K562 (cell line): ENCODE data around the gene CHD3. TPM values are rescaled to one million over a fixed set of nuclear protein-coding genes. Genes with fewer than 3 reads are reported as not detected.
A peak's percentile ranks its signal among the peaks of the same experiment; 100 is the strongest.

Experiments used
- ATF2 ChIP-seq: sonication (generic); formaldehyde crosslinking; IDR thresholded peaks from 2 replicates; pipeline ENCODE4 v1.8.1; 2022; ENCODE audit warnings: missing genetic modification reagents
- C11orf30 ChIP-seq: fragments of 450-650 bp; IDR thresholded peaks from 2 replicates; pipeline ENCODE4 v1.6.1; 2016; ENCODE audit warnings: low read depth, mild to moderate bottlenecking
- FOSL1 ChIP-seq: fragments of 200-800 bp; sonication (Bioruptor generic); conservative IDR thresholded peaks from 2 replicates; pipeline ENCODE4 v1.6.1; 2016; ENCODE audit warnings: missing genetic modification characterization, missing compliant biosample characterization
- MBD2 ChIP-seq: sonication (generic); IDR thresholded peaks from 2 replicates; pipeline ENCODE4 v1.6.1; 2016; ENCODE audit warnings: low read depth, borderline replicate concordance
- NFXL1 ChIP-seq: fragments of 450-650 bp; formaldehyde crosslinking; IDR thresholded peaks from 2 replicates; pipeline ENCODE4 v1.4.0; 2021; ENCODE audit warnings: mild to moderate bottlenecking
- PREB ChIP-seq: sonication (generic); formaldehyde crosslinking; IDR thresholded peaks from 2 replicates; pipeline ENCODE4 v1.8.1; 2023; ENCODE audit warnings: mild to moderate bottlenecking, missing genetic modification reagents
- RBM14 ChIP-seq: fragments of 200-400 bp; formaldehyde crosslinking; IDR thresholded peaks from 2 replicates; pipeline ENCODE4 v1.6.1; 2018; ENCODE audit warnings: low read depth, mild to moderate bottlenecking, low read length, moderate library complexity, borderline replicate concordance; ENCODE audit not compliant: insufficient read depth
- SIN3A ChIP-seq, 2 experiments: fragments of 150-350 bp in 1 of 2; IDR thresholded peaks; 2 replicates each; pipeline ENCODE4 v1.6.1; 2011 to 2016; ENCODE audit warnings: borderline replicate concordance in 2 of 2, low read depth in 2 of 2, low read length in 2 of 2, mild to moderate bottlenecking in 2 of 2, moderate library complexity in 2 of 2; ENCODE audit not compliant: control insufficient read depth in 1 of 2
- SUPT5H ChIP-seq: fragments of 450-650 bp; IDR thresholded peaks from 2 replicates; pipeline ENCODE4 v1.6.1; 2016
- ZNF778 ChIP-seq: fragments of 450-650 bp; formaldehyde crosslinking; IDR thresholded peaks from 2 replicates; pipeline ENCODE4 v1.4.0; 2020; ENCODE audit warnings: mild to moderate bottlenecking, moderate library complexity
- polyA plus RNA-seq, 8 experiments: library from polyadenylated mRNA; depleted of rRNA in 4 of 8; stranded (reverse) in 5 of 8; unstranded in 3 of 8; fragments of >200 nt; fragmentation: Nextera tagmentation in 2 of 8; fragmentation: Illumina TruSeq in 1 of 8; extraction: Ambion mirVana in 2 of 8; extraction: Trizol in 1 of 8; gene quantifications; 2 replicates each; pipeline versions ENCODE4 v1.2.1 to v1.2.3, GENCODE V29; 2011 to 2014; ENCODE audit warnings: inconsistent platforms in 1 of 8, missing spikeins in 1 of 8
- total RNA-seq, 7 experiments: library from RNA; depleted of rRNA in 6 of 7; stranded (reverse); fragments of >200 nt in 6 of 7; fragmentation: Illumina TruSeq in 2 of 7; extraction: Trizol in 2 of 7; gene quantifications; 2 replicates each; pipeline versions ENCODE4 v1.2.1 to v1.2.3, GENCODE V29; 2011 to 2021; ENCODE audit warnings: low replicate concordance in 1 of 7
- TF ChIP-seq, protein P1 (sequence below): sonication (generic); formaldehyde crosslinking; IDR thresholded peaks from 2 replicates; pipeline ENCODE4 v1.8.0; 2022; ENCODE audit warnings: mild to moderate bottlenecking, missing genetic modification reagents
- TF ChIP-seq, protein P2 (sequence below), 2 experiments: IDR thresholded peaks; 2 replicates each; pipeline ENCODE4 v1.6.1; 2012; ENCODE audit warnings: improper control_type of control experiment in 2 of 2, low read depth in 2 of 2, low read length in 2 of 2, borderline replicate concordance in 1 of 2
- TF ChIP-seq, protein P3 (sequence below), 2 experiments: IDR thresholded peaks in 1 of 2; conservative IDR thresholded peaks in 1 of 2; 2 replicates each; pipeline ENCODE4 v1.6.1; 2016; ENCODE audit warnings: low read depth in 2 of 2, mild to moderate bottlenecking in 1 of 2, missing compliant biosample characterization in 1 of 2, missing genetic modification characterization in 1 of 2, moderate library complexity in 1 of 2
- TF ChIP-seq, protein P4 (sequence below), 2 experiments: fragments of 450-650 bp; conservative IDR thresholded peaks; 2 replicates each; pipeline ENCODE4 v1.6.1; 2017; ENCODE audit warnings: mild to moderate bottlenecking in 2 of 2, moderate library complexity in 2 of 2

The CHD3 gene
- total and polyA plus RNA-seq, 9 of the 15 experiments (the other 6 are each of a cell fraction or from before 2014, with no cell fraction given) = 0.39 to 38.2 (median 21.2) TPM

DNA sequence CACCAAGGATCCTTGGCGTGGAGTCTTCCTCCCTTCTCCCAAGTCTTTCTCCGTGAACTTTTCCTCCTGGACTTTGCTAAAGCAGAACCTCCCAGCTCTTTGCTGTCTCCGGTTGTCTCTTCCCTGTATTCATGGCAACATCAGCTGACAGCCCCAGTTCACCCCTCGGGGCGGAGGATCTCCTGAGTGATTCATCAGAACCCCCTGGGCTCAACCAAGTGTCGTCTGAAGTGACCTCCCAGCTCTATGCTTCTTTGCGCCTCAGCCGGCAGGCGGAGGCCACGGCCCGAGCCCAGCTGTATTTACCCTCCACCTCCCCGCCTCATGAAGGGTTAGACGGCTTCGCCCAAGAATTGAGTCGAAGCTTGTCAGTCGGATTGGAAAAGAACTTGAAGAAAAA lies 44.4 kb downstream of the CHD3 start (continued):
- TF ChIP-seq NFXL1 (CRISPR knock-in tag) (no peak), ZNF778 (no peak), SUPT5H (no peak), C11orf30 (peak; percentile 35; the same call in 1 of the 2 replicates), SIN3A (IDR thresholded peaks at IDR 0.05; ENCODE audit: borderline replicate concordance in 2 of 2, control insufficient read depth in 1 of 2, low read depth in 2 of 2, low read length in 2 of 2) (peak; percentile 63 to 96; a peak in 2 of 4 replicates), PREB (CRISPR knock-in tag) (no peak), FOSL1 (tag) (peak; percentile 61), ATF2 (CRISPR knock-in tag) (no peak), RBM14 (no peak), MBD2 (no peak)
- TF ChIP-seq, protein P1, sequence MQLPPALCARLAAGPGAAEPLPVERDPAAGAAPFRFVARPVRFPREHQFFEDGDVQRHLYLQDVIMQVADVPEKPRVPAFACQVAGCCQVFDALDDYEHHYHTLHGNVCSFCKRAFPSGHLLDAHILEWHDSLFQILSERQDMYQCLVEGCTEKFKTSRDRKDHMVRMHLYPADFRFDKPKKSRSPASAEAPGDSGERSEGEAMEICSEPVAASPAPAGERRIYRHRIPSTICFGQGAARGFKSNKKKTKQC (CRISPR knock-in tag) = no peak
- TF ChIP-seq, protein P2, sequence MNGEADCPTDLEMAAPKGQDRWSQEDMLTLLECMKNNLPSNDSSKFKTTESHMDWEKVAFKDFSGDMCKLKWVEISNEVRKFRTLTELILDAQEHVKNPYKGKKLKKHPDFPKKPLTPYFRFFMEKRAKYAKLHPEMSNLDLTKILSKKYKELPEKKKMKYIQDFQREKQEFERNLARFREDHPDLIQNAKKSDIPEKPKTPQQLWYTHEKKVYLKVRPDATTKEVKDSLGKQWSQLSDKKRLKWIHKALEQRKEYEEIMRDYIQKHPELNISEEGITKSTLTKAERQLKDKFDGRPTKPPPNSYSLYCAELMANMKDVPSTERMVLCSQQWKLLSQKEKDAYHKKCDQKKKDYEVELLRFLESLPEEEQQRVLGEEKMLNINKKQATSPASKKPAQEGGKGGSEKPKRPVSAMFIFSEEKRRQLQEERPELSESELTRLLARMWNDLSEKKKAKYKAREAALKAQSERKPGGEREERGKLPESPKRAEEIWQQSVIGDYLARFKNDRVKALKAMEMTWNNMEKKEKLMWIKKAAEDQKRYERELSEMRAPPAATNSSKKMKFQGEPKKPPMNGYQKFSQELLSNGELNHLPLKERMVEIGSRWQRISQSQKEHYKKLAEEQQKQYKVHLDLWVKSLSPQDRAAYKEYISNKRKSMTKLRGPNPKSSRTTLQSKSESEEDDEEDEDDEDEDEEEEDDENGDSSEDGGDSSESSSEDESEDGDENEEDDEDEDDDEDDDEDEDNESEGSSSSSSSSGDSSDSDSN (IDR thresholded peaks at IDR 0.05; ENCODE audit: borderline replicate concordance in 1 of 2, low read depth in 2 of 2, low read length in 2 of 2) = peak; percentile 82 to 91; a peak in 3 of 4 replicates
- TF ChIP-seq, protein P3, sequence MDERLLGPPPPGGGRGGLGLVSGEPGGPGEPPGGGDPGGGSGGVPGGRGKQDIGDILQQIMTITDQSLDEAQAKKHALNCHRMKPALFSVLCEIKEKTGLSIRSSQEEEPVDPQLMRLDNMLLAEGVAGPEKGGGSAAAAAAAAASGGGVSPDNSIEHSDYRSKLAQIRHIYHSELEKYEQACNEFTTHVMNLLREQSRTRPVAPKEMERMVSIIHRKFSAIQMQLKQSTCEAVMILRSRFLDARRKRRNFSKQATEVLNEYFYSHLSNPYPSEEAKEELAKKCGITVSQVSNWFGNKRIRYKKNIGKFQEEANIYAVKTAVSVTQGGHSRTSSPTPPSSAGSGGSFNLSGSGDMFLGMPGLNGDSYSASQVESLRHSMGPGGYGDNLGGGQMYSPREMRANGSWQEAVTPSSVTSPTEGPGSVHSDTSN (CRISPR knock-in tag; IDR thresholded peaks at IDR 0.05; ENCODE audit: low read depth) = peak; percentile 61
- TF ChIP-seq, protein P3 (tag; conservative IDR thresholded peaks at IDR 0.05; ENCODE audit: low read depth) = peak; percentile 87
- TF ChIP-seq, protein P4, sequence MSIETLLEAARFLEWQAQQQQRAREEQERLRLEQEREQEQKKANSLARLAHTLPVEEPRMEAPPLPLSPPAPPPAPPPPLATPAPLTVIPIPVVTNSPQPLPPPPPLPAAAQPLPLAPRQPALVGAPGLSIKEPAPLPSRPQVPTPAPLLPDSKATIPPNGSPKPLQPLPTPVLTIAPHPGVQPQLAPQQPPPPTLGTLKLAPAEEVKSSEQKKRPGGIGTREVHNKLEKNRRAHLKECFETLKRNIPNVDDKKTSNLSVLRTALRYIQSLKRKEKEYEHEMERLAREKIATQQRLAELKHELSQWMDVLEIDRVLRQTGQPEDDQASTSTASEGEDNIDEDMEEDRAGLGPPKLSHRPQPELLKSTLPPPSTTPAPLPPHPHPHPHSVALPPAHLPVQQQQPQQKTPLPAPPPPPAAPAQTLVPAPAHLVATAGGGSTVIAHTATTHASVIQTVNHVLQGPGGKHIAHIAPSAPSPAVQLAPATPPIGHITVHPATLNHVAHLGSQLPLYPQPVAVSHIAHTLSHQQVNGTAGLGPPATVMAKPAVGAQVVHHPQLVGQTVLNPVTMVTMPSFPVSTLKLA (conservative IDR thresholded peaks at IDR 0.05) = peak; percentile 58 to 71
